ENCODE measurements around the gene ABRAXAS1. TPM values are rescaled to one million over a fixed set of nuclear protein-coding genes. Genes with fewer than 3 reads are reported as not detected.
"Not testable (repeated sequence)": the region's sequence is repeated elsewhere in the genome, so short reads cannot be mapped to it uniquely, and the experiment has no call there.

Gene ABRAXAS1
- polyA plus RNA-seq, 1 of the 3 experiments (the other 2 are of a cell fraction), result 4.9 TPM

DNA sequence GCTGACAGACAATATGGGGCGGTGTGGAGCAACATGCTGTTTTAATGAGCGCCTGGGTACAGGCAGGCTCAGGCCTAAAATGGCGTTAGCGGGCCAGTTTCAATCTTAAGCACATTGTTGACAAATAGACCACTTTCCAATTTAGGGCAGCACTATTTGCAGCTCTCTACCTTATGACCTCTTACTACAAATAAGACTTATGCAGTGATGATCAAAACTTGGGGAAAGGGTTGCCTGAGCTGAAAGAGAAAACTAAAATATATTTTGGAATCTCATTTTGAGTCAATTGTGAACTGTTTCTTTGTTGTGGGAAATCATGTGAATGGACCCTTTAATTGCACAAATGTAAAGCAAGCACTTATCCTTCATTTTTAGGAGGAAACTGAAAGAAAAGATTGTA is 25.5 kb upstream of the ABRAXAS1 start:
- no peaks in the 10 kb centered on the region for H4K20me1 ChIP-seq (ENCODE audit: insufficient read depth)
- no peak overlapping the region for H2AFZ ChIP-seq (ENCODE audit: low read depth)
- no peak overlapping the region for H3K27ac ChIP-seq (ENCODE audit: low read depth in 2 of 2, low read length in 1 of 2)
- H3K9me2 ChIP-seq, result no peaks in the 10 kb centered on the region
- no peak overlapping the region for H3K9ac ChIP-seq
- no peaks in the 10 kb centered on the region for H3F3A ChIP-seq (replicated peaks; ENCODE audit: insufficient read depth)
- no peaks in the 10 kb centered on the region for H3K9me3 ChIP-seq
- POLR2A ChIA-PET, result no interaction called here
- no peak for DNase-seq
- WGBS (ENCODE audit: low lambda C conversion rate), result 74% methylated on average over 3 of the region's 4 CpGs
- no peaks in the 10 kb centered on the region for H3K79me2 ChIP-seq (ENCODE audit: insufficient read depth)
- no peaks in the 10 kb centered on the region for H3K4me1 ChIP-seq (ENCODE audit: control insufficient read depth in 1 of 2, insufficient read depth in 2 of 2, low read depth in 1 of 2, low read length in 1 of 2)
- H3K36me3 ChIP-seq (replicated peaks in 1 of 2; ENCODE audit: control insufficient read depth in 1 of 2, insufficient read depth in 2 of 2, low read length in 1 of 2), result no peaks in the 10 kb centered on the region
- no peak for TF ChIP-seq PBX3 (IDR thresholded peaks at IDR 0.05)
- no peak for TF ChIP-seq TEAD4 (IDR thresholded peaks at IDR 0.05; ENCODE audit: borderline replicate concordance, insufficient read depth)
- no peak for TF ChIP-seq SIN3A (IDR thresholded peaks at IDR 0.05; ENCODE audit: borderline replicate concordance, low read depth, low read length)
- no peak for TF ChIP-seq FOSL2 (IDR thresholded peaks at IDR 0.05; ENCODE audit: borderline replicate concordance, low read depth)
- TF ChIP-seq GABPA (IDR thresholded peaks at IDR 0.05; ENCODE audit: low read depth), result no peak
- no peak for TF ChIP-seq TAF1 (IDR thresholded peaks at IDR 0.05; ENCODE audit: borderline replicate concordance, low read depth, low read length)
- no peak for TF ChIP-seq POLR2AphosphoS5 (IDR thresholded peaks at IDR 0.05; ENCODE audit: low read depth, low read length)
- TF ChIP-seq EZH2phosphoT487 (IDR thresholded peaks at IDR 0.05; ENCODE audit: borderline replicate concordance, low read depth), result no peak
- no peak for TF ChIP-seq IRF3 (IDR thresholded peaks at IDR 0.05; ENCODE audit: low read depth, low read length)
- no peak for TF ChIP-seq YY1 (IDR thresholded peaks at IDR 0.05; ENCODE audit: low read depth)
- TF ChIP-seq SMC3 (IDR thresholded peaks at IDR 0.05; ENCODE audit: low read depth, low read length), result no peak
- no peak for TF ChIP-seq MAX (IDR thresholded peaks at IDR 0.05; ENCODE audit: low read depth)
- no peak for TF ChIP-seq GATA2 (CRISPR knock-in tag; IDR thresholded peaks at IDR 0.05)
- no peak for TF ChIP-seq RAD21 (IDR thresholded peaks at IDR 0.05; ENCODE audit: low read length)
- no peak overlapping the region for H3K4me2 ChIP-seq
- CTCF ChIA-PET, result interaction anchor here (1.7 kb wide), 1 partner anchor 135 kb away, joined by 8 read pairs; no protein-coding TSS in a partner anchor
- no peak overlapping the region for H3K4me3 ChIP-seq (ENCODE audit: low read depth in 2 of 2, low read length in 1 of 2)
- H3K27me3 ChIP-seq (ENCODE audit: insufficient read depth), result peaks cover 7% of the 10 kb centered on the region; the same call in 1 of the 2 replicates

GRCh38 chr4:83509156-83509585 is 24.3 kb upstream of the ABRAXAS1 start:
- H3K4me2 ChIP-seq; H3K4me1 ChIP-seq (ENCODE audit: control insufficient read depth in 1 of 2, insufficient read depth in 2 of 2, low read depth in 1 of 2, low read length in 1 of 2); H3K9ac ChIP-seq; H4K20me1 ChIP-seq (ENCODE audit: insufficient read depth); H3K27ac ChIP-seq (ENCODE audit: low read depth in 2 of 2, low read length in 1 of 2); H3K9me2 ChIP-seq; H3K36me3 ChIP-seq (replicated peaks in 1 of 2; ENCODE audit: control insufficient read depth in 1 of 2, insufficient read depth in 2 of 2, low read length in 1 of 2); H3K27me3 ChIP-seq (ENCODE audit: insufficient read depth); H3F3A ChIP-seq (replicated peaks; ENCODE audit: insufficient read depth); H3K4me3 ChIP-seq (ENCODE audit: low read depth in 2 of 2, low read length in 1 of 2); H3K79me2 ChIP-seq (ENCODE audit: insufficient read depth); H3K9me3 ChIP-seq: not testable (repeated sequence)
- WGBS (ENCODE audit: low lambda C conversion rate), result 53% methylated on average over 3 of the region's 3 CpGs
- peak; percentile 14 for DNase-seq
- ChIA-PET POLR2A (interaction anchor here (1.0 kb wide), 1 partner anchor 184 kb away, joined by 4 read pairs; no protein-coding TSS in a partner anchor), CTCF (interaction anchor here (0.9 to 1.7 kb wide), 5 partner anchors 12 to 136 kb away, joined by 3 to 8 read pairs (median 3); no protein-coding TSS in a partner anchor)
- TF ChIP-seq NFIC (IDR thresholded peaks at IDR 0.05; ENCODE audit: borderline replicate concordance) (0 out of 2 replicates have a peak, but pooled peaks have one; percentile 16), YY1 (IDR thresholded peaks at IDR 0.05; ENCODE audit: low read depth) (peak; percentile 82; the same call in 1 of the 2 replicates), RAD21 (IDR thresholded peaks at IDR 0.05; ENCODE audit: low read length) (peak; percentile 44)
- TF ChIP-seq, protein P1, sequence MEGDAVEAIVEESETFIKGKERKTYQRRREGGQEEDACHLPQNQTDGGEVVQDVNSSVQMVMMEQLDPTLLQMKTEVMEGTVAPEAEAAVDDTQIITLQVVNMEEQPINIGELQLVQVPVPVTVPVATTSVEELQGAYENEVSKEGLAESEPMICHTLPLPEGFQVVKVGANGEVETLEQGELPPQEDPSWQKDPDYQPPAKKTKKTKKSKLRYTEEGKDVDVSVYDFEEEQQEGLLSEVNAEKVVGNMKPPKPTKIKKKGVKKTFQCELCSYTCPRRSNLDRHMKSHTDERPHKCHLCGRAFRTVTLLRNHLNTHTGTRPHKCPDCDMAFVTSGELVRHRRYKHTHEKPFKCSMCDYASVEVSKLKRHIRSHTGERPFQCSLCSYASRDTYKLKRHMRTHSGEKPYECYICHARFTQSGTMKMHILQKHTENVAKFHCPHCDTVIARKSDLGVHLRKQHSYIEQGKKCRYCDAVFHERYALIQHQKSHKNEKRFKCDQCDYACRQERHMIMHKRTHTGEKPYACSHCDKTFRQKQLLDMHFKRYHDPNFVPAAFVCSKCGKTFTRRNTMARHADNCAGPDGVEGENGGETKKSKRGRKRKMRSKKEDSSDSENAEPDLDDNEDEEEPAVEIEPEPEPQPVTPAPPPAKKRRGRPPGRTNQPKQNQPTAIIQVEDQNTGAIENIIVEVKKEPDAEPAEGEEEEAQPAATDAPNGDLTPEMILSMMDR (IDR thresholded peaks at IDR 0.05), result peak; percentile 65
- 0 out of 2 replicates have a peak overlapping the region, but pooled peaks have one; percentile 29 for H2AFZ ChIP-seq (ENCODE audit: low read depth)

Measured in SK-N-SH (cell line).